K562 (cell line): Measurements from ENCODE around the gene ZBTB9. TPM values are rescaled to one million over a fixed set of nuclear protein-coding genes. Genes with fewer than 3 reads are reported as not detected.

Experiments used
- CCNT2 ChIP-seq: IDR thresholded peaks from 2 replicates; pipeline ENCODE4 v1.6.1; 2011; ENCODE audit warnings: borderline replicate concordance, low read depth, mild to moderate bottlenecking, moderate library complexity, mixed read lengths, low read length; ENCODE audit not compliant: insufficient read length; ENCODE audit errors: extremely low read depth
- CREB3L1 ChIP-seq: fragments of 450-650 bp; IDR thresholded peaks from 2 replicates; pipeline ENCODE4 v1.6.1; 2014; ENCODE audit warnings: low read depth, mild to moderate bottlenecking, moderate library complexity, borderline replicate concordance
- EHMT2 ChIP-seq: fragments of 450-650 bp; IDR thresholded peaks from 2 replicates; pipeline ENCODE4 v1.6.1; 2018; ENCODE audit warnings: antibody characterized with exemption
- MAFF ChIP-seq: IDR thresholded peaks from 2 replicates; pipeline ENCODE4 v1.6.1; 2012; ENCODE audit warnings: low read length, improper control_type of control experiment
- MXI1 ChIP-seq: IDR thresholded peaks from 2 replicates; pipeline ENCODE4 v1.6.1; 2011; ENCODE audit warnings: low read depth, mild to moderate bottlenecking, improper control_type of control experiment, low read length
- NONO ChIP-seq, 2 experiments: fragments of 200-400 bp in 1 of 2; fragments of 450-650 bp in 1 of 2; formaldehyde crosslinking in 1 of 2; IDR thresholded peaks; 2 replicates each; pipeline ENCODE4 v1.6.1; 2017; ENCODE audit warnings: low read depth in 2 of 2, mild to moderate bottlenecking in 2 of 2, moderate library complexity in 2 of 2, low read length in 1 of 2
- RAD21 ChIP-seq, 2 experiments: fragments of 250-450 bp in 1 of 2; fragments of 450-650 bp in 1 of 2; sonication (Bioruptor Pico) in 1 of 2; formaldehyde crosslinking in 1 of 2; IDR thresholded peaks in 1 of 2; conservative IDR thresholded peaks in 1 of 2; 2 replicates each; pipeline versions ENCODE4 v1.4.0 to v1.8.0; 2020 to 2022; ENCODE audit warnings: mild to moderate bottlenecking in 2 of 2, moderate library complexity in 1 of 2
- SIN3B ChIP-seq: fragments of 450-650 bp; IDR thresholded peaks from 2 replicates; pipeline ENCODE4 v1.6.1; 2017; ENCODE audit warnings: low read depth, mild to moderate bottlenecking, moderate library complexity
- THAP12 ChIP-seq: fragments of 250-450 bp; sonication (Bioruptor Pico); IDR thresholded peaks from 2 replicates; pipeline ENCODE4 v1.9.0; 2021; ENCODE audit warnings: mild to moderate bottlenecking, inconsistent platforms
- YY1 ChIP-seq, 3 experiments: IDR thresholded peaks; 2 replicates each; pipeline ENCODE4 v1.6.1; 2011; ENCODE audit warnings: low read length in 2 of 3, mild to moderate bottlenecking in 2 of 3, moderate library complexity in 2 of 3, borderline replicate concordance in 1 of 3, control low read depth in 1 of 3, low read depth in 1 of 3; ENCODE audit not compliant: insufficient read depth in 3 of 3, insufficient replicate concordance in 2 of 3, control insufficient read depth in 1 of 3, insufficient read length in 1 of 3; ENCODE audit errors: extremely low read depth in 1 of 3
- ZBTB11 ChIP-seq, 3 experiments: fragments of 200-800 bp in 1 of 3; fragments of 250-450 bp in 1 of 3; fragments of 450-650 bp in 1 of 3; sonication (Bioruptor Pico) in 1 of 3; sonication (Bioruptor generic) in 1 of 3; formaldehyde crosslinking in 1 of 3; IDR thresholded peaks; 2 replicates each; pipeline versions ENCODE4 v1.6.1 to v1.8.0; 2016 to 2022; ENCODE audit warnings: mild to moderate bottlenecking in 2 of 3, missing genetic modification characterization in 2 of 3, missing compliant biosample characterization in 1 of 3, moderate library complexity in 1 of 3
- ZNF511 ChIP-seq: sonication (generic); formaldehyde crosslinking; IDR thresholded peaks from 2 replicates; pipeline ENCODE4 v1.8.0; 2022; ENCODE audit warnings: mild to moderate bottlenecking, missing genetic modification reagents
- ZNF512 ChIP-seq: IDR thresholded peaks from 2 replicates; pipeline ENCODE4 v1.6.1; 2016; ENCODE audit warnings: missing genetic modification characterization, missing compliant biosample characterization
- polyA plus RNA-seq, 8 experiments: library from polyadenylated mRNA; depleted of rRNA in 4 of 8; stranded (reverse) in 5 of 8; unstranded in 3 of 8; fragments of >200 nt; fragmentation: Nextera tagmentation in 2 of 8; fragmentation: Illumina TruSeq in 1 of 8; extraction: Ambion mirVana in 2 of 8; extraction: Trizol in 1 of 8; gene quantifications; 2 replicates each; pipeline versions ENCODE4 v1.2.1 to v1.2.3, GENCODE V29; 2011 to 2014; ENCODE audit warnings: inconsistent platforms in 1 of 8, missing spikeins in 1 of 8
- total RNA-seq, 7 experiments: library from RNA; depleted of rRNA in 6 of 7; stranded (reverse); fragments of >200 nt in 6 of 7; fragmentation: Illumina TruSeq in 2 of 7; extraction: Trizol in 2 of 7; gene quantifications; 2 replicates each; pipeline versions ENCODE4 v1.2.1 to v1.2.3, GENCODE V29; 2011 to 2021; ENCODE audit warnings: low replicate concordance in 1 of 7

ZBTB9 gene
- total and polyA plus RNA-seq, 9 of the 15 experiments (the other 6 are each of a cell fraction or from before 2014, with no cell fraction given): 1.9 to 19.5 (median 10.4) TPM

GRCh38 chr6:33454009-33454946, at the start of gene ZBTB9 (continued):
- TF ChIP-seq ZBTB11 (CRISPR knock-in tag; IDR thresholded peaks at IDR 0.05) (peak in 1 of 3 experiments; percentile 93; a peak in 3 of 6 replicates), THAP12 (peak; percentile 23; the same call in 1 of the 2 replicates), ZNF512 (tag) (no peak), CREB3L1 (peak; percentile 81), RAD21 (CRISPR knock-in tag; conservative IDR thresholded peaks at IDR 0.05 in 1 of 2, IDR thresholded peaks at IDR 0.05 in 1 of 2) (0 out of 4 replicates have a peak, but pooled peaks of 1 of the 2 experiments have one; percentile 8), EHMT2 (no peak), ZNF511 (0 out of 2 replicates have a peak, but pooled peaks have one; percentile 19), CCNT2 (peak; percentile 89), YY1 (IDR thresholded peaks at IDR 0.05; ENCODE audit: borderline replicate concordance in 1 of 3, control insufficient read depth in 1 of 3, extremely low read depth in 1 of 3, insufficient read depth in 3 of 3, insufficient read length in 1 of 3, insufficient replicate concordance in 2 of 3, low read depth in 1 of 3, low read length in 2 of 3) (peak in 2 of 3 experiments; percentile 36 to 56), MXI1 (peak; percentile 98), SIN3B (peak; percentile 84), NONO (IDR thresholded peaks at IDR 0.05; ENCODE audit: low read depth in 2 of 2, low read length in 1 of 2) (0 out of 4 replicates have a peak, but pooled peaks of 1 of the 2 experiments have one; percentile 48), MAFF (no peak)
